Right hindlimb (tissue), 1 donor: ENCODE measurements around the gene ACP5.
"Not testable (repeated sequence)": the region's sequence is repeated elsewhere in the genome, so short reads cannot be mapped to it uniquely, and the experiment has no call there.

ENCODE experiments used
- DNase-seq: peaks from one replicate; pipeline ENCODE4 v3.0.0-alpha.2; 2018

The ACP5 gene

GRCh38 chr19:11577451-11578257 is at the start of gene ACP5:
Gene ACP5 (minus strand): TSS chr19:11577645. CDS start chr19:11577317, 328 bp downstream.
- no peak for DNase-seq

DNA sequence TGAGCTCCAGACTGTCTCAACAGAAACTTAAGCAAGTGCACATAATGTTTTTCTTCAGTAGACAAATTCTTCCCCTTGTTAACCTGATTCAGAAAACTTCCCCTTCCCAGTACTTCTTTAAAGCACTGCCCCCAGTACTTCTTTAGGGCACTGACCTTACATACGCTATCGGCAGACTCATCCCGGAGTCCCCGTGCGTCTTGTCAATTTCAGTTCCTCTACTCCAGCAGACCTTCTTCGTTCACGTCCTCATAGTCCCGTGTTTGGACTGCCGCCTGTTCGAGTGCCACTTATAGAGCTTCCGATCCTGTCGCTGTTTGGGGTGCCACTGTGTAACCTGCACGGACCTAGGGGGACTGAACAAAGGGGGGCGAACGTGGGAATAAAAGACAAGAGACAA is 48.8 kb upstream of the ACP5 start:
- DNase-seq: no peak

DNA sequence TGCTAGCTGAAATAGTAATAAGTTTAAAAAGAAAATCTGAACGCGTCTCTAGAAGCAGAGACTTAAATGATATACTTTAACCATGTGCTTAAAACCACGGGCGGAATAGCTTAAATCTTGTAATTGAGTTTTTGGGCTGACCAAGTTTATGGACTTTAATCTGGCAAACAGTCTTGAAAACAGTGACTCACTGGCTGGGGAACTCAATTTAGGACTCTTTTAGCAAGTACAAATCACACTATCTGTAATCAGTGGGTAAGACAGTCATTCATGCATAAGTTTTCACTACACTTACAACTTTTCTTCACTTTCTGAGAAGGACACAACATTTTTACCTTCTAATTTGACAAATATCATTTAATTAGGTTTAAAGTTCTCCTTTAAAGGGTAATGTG is 46.6 kb upstream of the ACP5 start:
- DNase-seq: no peak

DNA sequence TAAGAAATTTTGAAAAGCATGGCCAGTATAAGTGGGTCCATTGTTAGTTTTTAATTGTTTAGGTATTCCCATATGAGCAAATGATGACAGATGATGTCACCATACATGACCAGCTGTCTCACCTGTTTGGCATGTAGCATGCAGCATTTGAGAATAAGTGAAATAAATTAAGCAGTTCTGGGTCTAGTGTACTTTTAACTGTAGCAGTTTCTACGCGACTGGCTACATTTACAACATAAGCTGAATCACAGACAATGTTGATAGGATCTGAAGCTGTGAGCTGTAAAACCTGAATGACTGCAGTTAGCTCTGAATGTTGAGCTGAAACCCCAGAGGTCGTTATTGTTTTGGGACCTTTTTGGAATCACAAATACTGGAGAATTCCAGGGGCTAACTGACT is 45.0 kb upstream of the ACP5 start:
- not testable (repeated sequence) for DNase-seq

DNA sequence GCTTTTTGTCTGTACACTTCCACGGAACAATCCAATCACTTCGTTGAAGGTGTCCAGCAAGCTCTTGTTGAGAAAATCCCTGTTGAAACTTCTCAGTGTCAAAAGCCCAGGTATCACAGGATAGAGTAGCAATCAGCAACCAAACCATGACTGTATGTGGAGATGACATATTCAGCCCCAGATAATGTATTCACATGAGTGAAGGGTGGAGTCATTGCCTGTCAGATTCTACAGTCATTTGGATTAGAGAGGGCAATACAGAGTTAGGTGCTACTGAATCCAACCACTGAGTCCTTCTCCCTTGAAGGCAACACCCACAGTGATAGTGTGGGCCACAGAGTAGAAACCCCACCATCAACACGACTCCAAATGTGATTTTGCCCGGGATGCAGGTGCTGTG is 43.1 kb upstream of the ACP5 start:
- DNase-seq: no peak

- no peak for DNase-seq
Measured at GRCh38 chr19:11617180-11618062, 40.0 kb upstream of the ACP5 start.

DNA sequence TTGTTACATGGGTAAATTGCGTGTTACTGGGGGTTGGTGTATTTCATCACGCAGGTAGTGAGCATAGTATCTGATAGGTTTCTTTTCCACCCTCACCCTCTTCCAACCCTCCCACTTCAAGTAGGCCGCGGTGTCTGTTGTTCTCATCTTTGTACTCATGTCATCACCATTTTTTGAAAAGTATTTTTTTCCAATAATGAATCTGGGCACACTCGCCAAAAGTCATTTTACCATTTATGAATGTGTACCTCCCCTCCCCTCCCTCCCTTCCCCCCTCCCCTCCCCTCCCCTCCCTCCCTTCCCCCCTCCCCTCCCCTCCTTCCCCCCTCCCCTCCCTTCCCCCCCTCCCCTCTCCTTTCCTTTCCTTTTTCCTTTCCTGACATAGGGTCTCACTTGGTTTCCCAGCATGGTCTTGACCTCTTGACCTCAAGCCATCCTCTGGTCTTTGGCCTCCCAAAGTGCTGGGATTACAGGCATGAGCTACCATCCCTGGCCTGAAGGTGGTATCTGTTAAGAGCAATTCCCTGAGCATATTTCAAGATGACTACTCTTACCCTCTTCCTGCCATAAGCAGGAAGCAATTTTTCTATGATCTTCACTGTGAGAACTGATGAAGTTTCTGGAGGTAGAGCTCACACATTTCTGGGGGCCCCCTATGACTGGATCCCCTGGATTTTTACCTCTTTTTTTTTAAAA is 35.5 kb upstream of the ACP5 start:
- DNase-seq: no peak

GRCh38 chr19:11611730-11612129 is 34.3 kb upstream of the ACP5 start:
- no peak for DNase-seq

GRCh38 chr19:11606484-11606883 is 29.0 kb upstream of the ACP5 start:
- no peak for DNase-seq

- not testable (repeated sequence) for DNase-seq
Measured at GRCh38 chr19:11599704-11600103, 22.3 kb upstream of the ACP5 start.

DNA sequence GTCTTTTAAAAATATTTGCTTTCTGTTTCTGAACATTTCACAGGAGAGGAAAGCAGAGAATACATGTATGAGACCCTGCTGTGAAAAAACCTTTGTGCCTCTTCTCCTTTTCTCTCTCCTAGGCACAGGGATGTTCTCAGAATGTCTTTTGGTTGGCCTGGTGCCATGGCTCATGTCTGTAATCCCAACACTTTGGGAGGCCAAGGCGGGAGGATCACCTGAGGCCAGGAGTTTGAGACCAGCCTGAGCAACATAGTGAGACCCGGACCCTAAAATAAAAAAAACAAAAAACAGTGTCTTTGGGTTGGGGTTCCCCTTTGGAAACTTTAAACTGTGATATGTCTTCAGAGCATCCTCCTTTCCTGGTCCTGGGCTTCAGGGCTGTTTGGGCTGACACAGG is 21.3 kb upstream of the ACP5 start:
- no peak for DNase-seq

GRCh38 chr19:11598103-11598483 is 20.6 kb upstream of the ACP5 start:
- DNase-seq: no peak

- DNase-seq: peak; percentile 99
Measured at GRCh38 chr19:11597202-11598102, 20.0 kb upstream of the ACP5 start, which contains the start of gene ZNF627. Gene ZNF627 (plus strand): TSS chr19:11597483. CDS start chr19:11597628, 145 bp downstream.

GRCh38 chr19:11596156-11596555 is 18.7 kb upstream of the ACP5 start:
- DNase-seq: no peak

DNA sequence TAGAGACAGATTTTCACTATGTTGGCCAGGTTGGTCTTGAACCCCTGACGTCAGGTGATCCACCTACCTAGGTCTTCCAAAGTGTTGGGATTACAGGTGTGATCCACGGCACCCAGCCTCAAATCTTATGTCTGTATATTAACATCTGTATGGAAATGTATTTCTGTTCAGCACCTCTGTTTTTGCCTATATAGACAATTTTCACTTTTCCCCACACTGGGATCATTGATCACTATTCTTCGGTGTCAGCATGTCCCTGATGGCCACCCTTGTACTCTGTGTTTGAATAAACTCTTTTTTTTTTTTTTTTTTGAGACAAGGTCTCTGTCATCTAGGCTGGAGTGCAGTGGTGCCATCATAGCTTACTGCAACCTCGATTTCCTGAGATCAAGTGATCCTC is 16.6 kb upstream of the ACP5 start:
- no peak for DNase-seq

DNA sequence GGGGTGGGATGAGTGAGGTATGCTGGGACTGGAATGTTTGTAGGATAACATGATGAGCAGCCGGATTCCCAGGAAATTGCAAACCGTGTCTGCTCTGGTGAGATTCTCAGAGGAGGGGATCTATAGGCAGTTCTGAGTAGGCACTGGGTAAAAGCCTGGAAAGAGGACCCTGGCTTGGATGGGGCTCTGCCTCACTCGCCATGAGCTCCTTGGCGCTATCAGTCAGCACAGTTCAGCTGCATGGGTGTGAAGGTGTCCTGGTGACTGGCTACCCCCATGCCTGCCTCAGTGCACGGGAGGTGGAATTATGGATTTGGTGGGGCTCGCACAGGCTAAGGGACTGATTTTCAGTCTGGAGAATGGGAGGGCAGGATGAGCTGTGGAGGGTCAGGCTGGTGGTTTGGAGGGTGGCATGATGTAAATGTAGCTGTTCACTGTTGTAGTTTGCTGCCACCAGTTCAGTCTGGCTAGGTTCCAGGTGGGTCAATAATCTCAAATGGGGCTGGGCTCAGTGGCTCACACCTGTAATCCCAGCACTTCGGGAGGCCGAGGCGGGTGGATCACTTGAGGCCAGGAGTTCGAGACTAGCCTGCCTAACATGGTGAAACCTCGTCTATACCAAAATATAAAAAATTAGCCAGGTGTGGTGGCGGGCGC is 10.7 kb upstream of the ACP5 start:
- no peak for DNase-seq

- DNase-seq: peak; percentile 73
Measured at GRCh38 chr19:11587302-11587974, 10.0 kb upstream of the ACP5 start.

DNA sequence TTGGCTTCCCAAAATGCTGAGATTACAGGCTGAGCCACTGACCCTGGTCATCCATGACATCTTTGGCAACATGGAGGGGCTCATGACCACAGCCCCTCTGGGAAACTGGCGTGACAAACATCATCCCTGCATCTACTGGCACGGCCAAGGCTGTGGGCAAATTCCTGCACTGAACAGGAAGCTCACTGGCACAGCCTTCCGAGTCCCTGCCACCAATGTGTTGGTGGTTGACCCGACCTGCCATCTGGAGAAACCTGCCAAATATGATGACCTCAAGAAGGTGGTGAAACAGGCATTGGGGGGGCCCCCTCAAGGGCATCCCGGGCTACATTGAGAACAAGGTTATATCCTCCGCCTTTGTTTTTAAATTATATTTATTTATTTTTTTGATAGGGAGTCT is 8.9 kb upstream of the ACP5 start:
- DNase-seq: no peak

DNA sequence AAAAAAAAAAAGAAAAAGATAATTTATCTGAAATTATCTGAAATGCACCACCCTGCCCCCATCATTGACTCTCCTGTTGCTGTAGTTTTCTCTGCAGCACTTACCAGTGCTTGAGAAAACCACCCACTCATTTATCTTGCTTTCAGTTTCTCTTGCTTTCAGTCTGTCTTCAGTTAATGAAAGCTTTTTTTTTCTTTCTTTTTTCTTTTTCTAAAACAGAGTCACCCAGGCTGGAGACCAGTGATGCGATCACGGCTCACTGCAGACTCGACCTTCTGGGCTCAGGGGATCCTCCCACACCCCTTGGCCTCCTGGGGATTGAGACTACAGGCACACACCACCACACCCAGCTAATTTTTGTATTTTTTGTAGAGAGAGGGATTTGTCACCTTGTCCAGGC is 4.3 kb upstream of the ACP5 start:
- DNase-seq: no peak

DNA sequence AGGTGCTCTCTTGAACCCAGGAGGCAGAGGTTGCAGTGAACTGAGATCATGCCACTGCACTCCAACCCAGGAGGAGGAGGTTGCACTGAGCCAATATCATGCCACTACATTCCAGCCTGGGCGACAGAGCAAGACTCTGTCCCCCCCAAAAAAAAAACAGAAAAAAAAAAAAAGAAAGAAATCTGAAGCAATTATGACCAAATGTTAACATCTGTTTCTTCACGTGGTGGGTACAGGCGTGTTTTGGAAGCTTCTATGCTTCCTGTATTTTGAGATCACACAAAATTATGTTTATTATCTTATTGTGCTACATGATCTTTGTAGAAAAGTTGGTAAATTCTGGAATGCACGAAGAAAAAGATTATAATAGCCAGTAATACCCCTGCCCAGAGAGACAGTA is 2.7 kb upstream of the ACP5 start:
- no peak for DNase-seq
